ENCODE results near the gene FAM169A. TPM values are rescaled to one million over a fixed set of nuclear protein-coding genes. Genes with fewer than 3 reads are reported as not detected.

FAM169A gene
- total and polyA plus RNA-seq, 2 experiments from 2014 or later = 16.9 to 97.7 TPM

GRCh38 chr5:74850789-74851425, 15.3 kb downstream of the FAM169A start (continued):
- TF ChIP-seq CTCF (conservative IDR thresholded peaks at IDR 0.05; ENCODE audit: low read depth in 2 of 2) (no peak), EZH2 (IDR thresholded peaks at IDR 0.05; ENCODE audit: low read depth, unreplicated experiment) (no peak), ZNF462 (CRISPR knock-in tag; IDR thresholded peaks at IDR 0.05) (no peak), EZH2phosphoT487 (IDR thresholded peaks at IDR 0.05; ENCODE audit: unreplicated experiment) (no peak), STAT1 (IDR thresholded peaks at IDR 0.05; ENCODE audit: unreplicated experiment) (no peak), ZNF114 (CRISPR knock-in tag; IDR thresholded peaks at IDR 0.05) (no peak), POLR2AphosphoS5 (IDR thresholded peaks at IDR 0.05; ENCODE audit: low read depth) (no peak), NANOG (IDR thresholded peaks at IDR 0.05; ENCODE audit: borderline replicate concordance) (no peak)

Measured in GM23338 (cell line).